NB4 (cell line): ENCODE measurements around the gene UBXN11.

Experiments
- POLR2A ChIP-seq: IDR thresholded peaks from 2 replicates; pipeline ENCODE4 v1.6.1; 2011; ENCODE audit warnings: mild to moderate bottlenecking; ENCODE audit not compliant: insufficient read length; ENCODE audit errors: extremely low read depth
- TF ChIP-seq, protein P1 (sequence below): IDR thresholded peaks from one replicate; pipeline ENCODE4 v1.5.1; 2012; ENCODE audit warnings: low read depth, low read length

GRCh38 chr1:26356106-26356505, 49.7 kb upstream of the UBXN11 start:
- TF ChIP-seq, protein P1, sequence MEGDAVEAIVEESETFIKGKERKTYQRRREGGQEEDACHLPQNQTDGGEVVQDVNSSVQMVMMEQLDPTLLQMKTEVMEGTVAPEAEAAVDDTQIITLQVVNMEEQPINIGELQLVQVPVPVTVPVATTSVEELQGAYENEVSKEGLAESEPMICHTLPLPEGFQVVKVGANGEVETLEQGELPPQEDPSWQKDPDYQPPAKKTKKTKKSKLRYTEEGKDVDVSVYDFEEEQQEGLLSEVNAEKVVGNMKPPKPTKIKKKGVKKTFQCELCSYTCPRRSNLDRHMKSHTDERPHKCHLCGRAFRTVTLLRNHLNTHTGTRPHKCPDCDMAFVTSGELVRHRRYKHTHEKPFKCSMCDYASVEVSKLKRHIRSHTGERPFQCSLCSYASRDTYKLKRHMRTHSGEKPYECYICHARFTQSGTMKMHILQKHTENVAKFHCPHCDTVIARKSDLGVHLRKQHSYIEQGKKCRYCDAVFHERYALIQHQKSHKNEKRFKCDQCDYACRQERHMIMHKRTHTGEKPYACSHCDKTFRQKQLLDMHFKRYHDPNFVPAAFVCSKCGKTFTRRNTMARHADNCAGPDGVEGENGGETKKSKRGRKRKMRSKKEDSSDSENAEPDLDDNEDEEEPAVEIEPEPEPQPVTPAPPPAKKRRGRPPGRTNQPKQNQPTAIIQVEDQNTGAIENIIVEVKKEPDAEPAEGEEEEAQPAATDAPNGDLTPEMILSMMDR, result no peak
- no peak for TF ChIP-seq POLR2A
